Measurements from ENCODE around the gene PURA. TPM values are rescaled to one million over a fixed set of nuclear protein-coding genes. Genes with fewer than 3 reads are reported as not detected.
A peak's percentile ranks its signal among the peaks of the same experiment; 100 is the strongest.

The PURA gene
- total RNA-seq, 4 donors from 2014 or later = 37.4 to 60.5 (median 44.7) TPM

DNA sequence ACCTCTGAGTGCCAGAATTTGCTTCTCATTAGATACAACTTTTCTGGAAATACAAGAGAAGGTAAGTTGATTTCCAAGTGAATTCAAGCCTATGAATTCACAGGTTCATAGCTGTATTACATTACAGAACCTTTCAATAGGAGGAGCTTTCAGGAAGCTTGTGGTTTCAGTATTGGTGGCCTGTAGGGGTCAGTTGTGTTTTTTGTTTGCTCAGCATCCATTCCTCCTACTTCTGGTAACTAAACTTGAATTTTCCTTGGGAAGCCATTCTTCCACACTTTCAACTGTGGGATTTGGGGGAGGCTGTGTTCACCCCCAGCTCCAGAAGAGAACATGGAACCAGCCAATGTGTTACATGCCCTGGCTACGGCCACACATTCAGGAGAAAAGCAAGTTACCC, 55.5 kb downstream of the PURA start:
- WGBS, 2 donors = 83 to 88% methylated on average over 1 of the region's 1 CpG
- intact Hi-C loops (cut with DNase I) = loop anchor here (10.0 kb wide), 2 partner anchors 65 to 185 kb away; no protein-coding TSS in a partner anchor

DNA sequence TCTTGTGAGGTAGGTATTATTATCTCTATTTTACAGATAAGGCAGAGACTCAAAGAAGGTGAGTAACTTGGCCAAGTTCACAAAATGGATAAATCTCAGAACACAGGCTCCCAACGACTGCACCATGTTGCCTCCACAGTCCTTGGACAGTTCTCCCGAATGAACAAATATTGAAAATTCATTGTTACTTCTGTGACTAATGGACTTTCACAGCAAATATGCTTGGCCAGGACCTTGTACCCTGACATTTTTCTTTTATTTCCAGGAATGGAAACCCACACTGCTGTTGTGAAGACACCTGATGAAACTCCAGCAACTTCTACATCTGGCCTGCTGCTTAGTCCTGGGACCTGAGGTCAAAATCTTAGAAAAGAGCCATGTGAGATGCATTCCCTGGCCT, 58.6 kb downstream of the PURA start:
- peaks cover 18 to 19% of the 10 kb centered on the region in 2 donors for H3K4me1 ChIP-seq
- H3K9me3 ChIP-seq = no peaks in the 10 kb centered on the region
- TF ChIP-seq POLR2A (IDR thresholded peaks at IDR 0.05) = no peak
- TF ChIP-seq, protein P1, sequence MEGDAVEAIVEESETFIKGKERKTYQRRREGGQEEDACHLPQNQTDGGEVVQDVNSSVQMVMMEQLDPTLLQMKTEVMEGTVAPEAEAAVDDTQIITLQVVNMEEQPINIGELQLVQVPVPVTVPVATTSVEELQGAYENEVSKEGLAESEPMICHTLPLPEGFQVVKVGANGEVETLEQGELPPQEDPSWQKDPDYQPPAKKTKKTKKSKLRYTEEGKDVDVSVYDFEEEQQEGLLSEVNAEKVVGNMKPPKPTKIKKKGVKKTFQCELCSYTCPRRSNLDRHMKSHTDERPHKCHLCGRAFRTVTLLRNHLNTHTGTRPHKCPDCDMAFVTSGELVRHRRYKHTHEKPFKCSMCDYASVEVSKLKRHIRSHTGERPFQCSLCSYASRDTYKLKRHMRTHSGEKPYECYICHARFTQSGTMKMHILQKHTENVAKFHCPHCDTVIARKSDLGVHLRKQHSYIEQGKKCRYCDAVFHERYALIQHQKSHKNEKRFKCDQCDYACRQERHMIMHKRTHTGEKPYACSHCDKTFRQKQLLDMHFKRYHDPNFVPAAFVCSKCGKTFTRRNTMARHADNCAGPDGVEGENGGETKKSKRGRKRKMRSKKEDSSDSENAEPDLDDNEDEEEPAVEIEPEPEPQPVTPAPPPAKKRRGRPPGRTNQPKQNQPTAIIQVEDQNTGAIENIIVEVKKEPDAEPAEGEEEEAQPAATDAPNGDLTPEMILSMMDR (IDR thresholded peaks at IDR 0.05) = no peak
- H3K36me3 ChIP-seq = no peaks in the 10 kb centered on the region
- 88 to 95% methylated on average over 2 of the region's 2 CpGs for WGBS, 2 donors
- intact Hi-C loops (cut with DNase I) = no loop called here
- no peaks in the 10 kb centered on the region for H3K27me3 ChIP-seq
- DNase-seq = no peak
- no peak overlapping the region for H3K4me3 ChIP-seq (replicated peaks in 1 of 3)
- H3K27ac ChIP-seq = no peak overlapping the region

More for the DNA sequence above, 55.5 kb downstream of the PURA start:
- H3K27ac ChIP-seq = no peak overlapping the region
- H3K4me1 ChIP-seq = peaks cover 8 to 9% of the 10 kb centered on the region in 2 donors
- no peak for DNase-seq
- H3K36me3 ChIP-seq = no peaks in the 10 kb centered on the region
- no peaks in the 10 kb centered on the region for H3K27me3 ChIP-seq
- H3K4me3 ChIP-seq (replicated peaks in 1 of 3) = no peak overlapping the region
- no peaks in the 10 kb centered on the region for H3K9me3 ChIP-seq
- TF ChIP-seq, protein P1 (IDR thresholded peaks at IDR 0.05) = no peak
- TF ChIP-seq POLR2A (IDR thresholded peaks at IDR 0.05) = no peak

DNA sequence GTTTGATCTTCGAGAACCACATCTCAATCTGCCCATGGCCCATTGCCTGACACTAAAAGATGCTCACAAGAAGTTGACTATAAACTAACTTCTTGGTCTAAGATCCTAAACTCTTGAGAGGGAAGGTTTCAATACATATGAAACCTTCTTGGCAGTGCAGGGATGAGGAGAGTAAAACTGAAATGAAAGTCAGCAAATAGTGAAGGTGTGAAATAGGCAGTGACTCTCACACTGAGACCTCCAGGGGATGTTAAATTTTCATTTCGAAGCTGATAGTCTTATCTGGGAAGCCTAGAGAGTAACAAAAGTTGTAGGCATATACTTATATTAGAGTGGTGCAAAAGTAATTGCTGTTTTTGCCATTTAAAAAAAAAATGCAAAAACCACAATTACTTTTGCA, 60.1 kb downstream of the PURA start:
- H3K4me3 ChIP-seq (replicated peaks in 1 of 3) = no peak overlapping the region
- DNase-seq = no peak
- H3K27ac ChIP-seq = peak overlapping the region in 1 of 3 donors; percentile 99
- H3K27me3 ChIP-seq = no peaks in the 10 kb centered on the region
- H3K36me3 ChIP-seq = no peaks in the 10 kb centered on the region
- WGBS, 2 donors = 91 to 93% methylated on average over 2 of the region's 2 CpGs
- H3K9me3 ChIP-seq = no peaks in the 10 kb centered on the region
- intact Hi-C loops (cut with DNase I) = no loop called here
- H3K4me1 ChIP-seq = peaks cover 30 to 32% of the 10 kb centered on the region in 2 donors
- TF ChIP-seq POLR2A (IDR thresholded peaks at IDR 0.05) = no peak
- TF ChIP-seq, protein P1 (IDR thresholded peaks at IDR 0.05) = no peak

DNA sequence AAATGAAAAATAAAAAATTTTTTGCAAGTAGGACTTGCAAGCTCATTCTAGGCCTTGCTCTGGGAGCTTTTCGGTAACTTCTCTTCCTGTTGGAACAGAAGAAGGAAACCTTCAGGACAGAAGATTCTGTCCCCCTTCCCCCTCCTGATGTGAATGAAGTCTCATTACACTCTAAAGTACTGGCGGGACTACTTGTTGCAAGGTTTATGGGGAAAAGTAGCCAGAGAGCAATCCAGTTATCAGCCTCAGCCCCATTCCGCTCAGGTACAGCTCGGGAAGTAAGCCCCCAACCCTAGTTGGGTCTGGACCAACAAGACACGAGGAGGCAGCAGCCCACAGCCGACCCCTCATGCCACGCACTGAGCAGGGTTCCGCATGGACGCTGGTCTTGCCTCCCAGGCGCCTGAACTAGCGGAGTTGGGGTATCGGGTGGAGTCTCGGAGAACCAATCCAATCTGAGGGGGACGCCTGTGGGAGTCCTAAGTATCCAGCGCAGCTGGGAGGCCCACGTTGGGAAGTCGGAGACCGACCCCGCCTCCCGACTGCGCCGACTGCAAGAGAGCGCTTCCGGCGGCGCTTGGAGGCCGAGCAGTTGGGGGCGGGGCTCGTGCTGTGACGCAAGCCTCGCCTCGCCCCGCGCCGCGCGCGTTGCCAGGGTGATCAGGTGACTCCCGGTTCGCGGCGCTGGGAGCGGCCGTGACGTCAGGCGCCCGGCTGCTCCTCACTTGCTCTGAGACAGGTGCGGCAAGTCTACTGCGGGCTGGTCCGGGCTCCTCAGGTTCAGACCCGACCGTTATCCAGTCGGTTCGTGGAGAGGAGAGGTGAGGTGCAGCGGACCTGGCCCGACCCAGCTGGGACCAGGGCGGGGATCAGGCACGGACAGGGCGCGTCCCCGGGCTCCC, 60.8 kb downstream of the PURA start, which contains the start of gene CYSTM1:
Gene CYSTM1 (plus strand): TSS at position 724 of the 902 bp plus-strand sequence. CDS start 19,278 bp downstream, outside the sequence.
- H3K27ac ChIP-seq = peak within 1 kb of the TSS; percentile 92 to 100 (median 99)
- no peaks in the 10 kb centered on the region for H3K36me3 ChIP-seq
- WGBS, 2 donors = 3 to 8% methylated on average over 14 to 37 of the region's 61 CpGs
- peak; percentile 98 for DNase-seq
- TF ChIP-seq, protein P1 (IDR thresholded peaks at IDR 0.05) = no peak
- peak; percentile 67 to 99 for TF ChIP-seq POLR2A (IDR thresholded peaks at IDR 0.05)
- intact Hi-C loops (cut with DNase I) = no loop called here
- H3K9me3 ChIP-seq = no peaks in the 10 kb centered on the region
- H3K27me3 ChIP-seq = no peaks in the 10 kb centered on the region
- H3K4me3 ChIP-seq (replicated peaks in 1 of 3) = peak within 1 kb of the TSS; percentile 43 to 99 (median 51)
- peaks cover 31 to 32% of the 10 kb centered on the region in 2 donors for H3K4me1 ChIP-seq

Other genes with a start within 250 kb of the PURA start
- gene NRG2, start 70.8 kb upstream of the PURA start, total RNA-seq = 1 to 10 TPM; 1.1 to 2.9 (median 1.8) TPM
- gene IGIP, start 11.8 kb downstream of the PURA start, total RNA-seq = 10 to 100 TPM; 25.1 to 41.3 (median 28.6) TPM
- gene CYSTM1, start 61.1 kb downstream of the PURA start, total RNA-seq = 100 to 1,000 TPM in 2 of 4 donors, 10 to 100 TPM in 2; 55.4 to 238 (median 112) TPM
- 100 to 1,000 TPM in 1 of 4 donors, 10 to 100 TPM in 3; 58.2 to 106 (median 87.8) TPM for gene PFDN1, start 189.0 kb downstream of the PURA start, total RNA-seq
- 10 to 100 TPM in 3 of 4 donors, 1 to 10 TPM in 1; 5.8 to 13.0 (median 12.6) TPM for gene HBEGF, start 232.5 kb downstream of the PURA start, total RNA-seq
- under 1 TPM in 3 of 4 donors, not detected in 1; 0.29 to 0.45 (median 0.29) TPM for gene SLC4A9, start 246.1 kb downstream of the PURA start, total RNA-seq

All from thyroid gland (tissue), 4 donors.